H1 (cell line): ENCODE data around the gene SEC24C.

Source experiments
- CHD2 ChIP-seq: IDR thresholded peaks from 2 replicates; pipeline ENCODE4 v1.6.1; 2012; ENCODE audit warnings: low read length, improper control_type of control experiment
- RNF2 ChIP-seq: fragments of 200-900, 300-1000 bp; sonication (generic); IDR thresholded peaks from 2 replicates; pipeline ENCODE4 v1.7.1; 2016; ENCODE audit warnings: borderline replicate concordance, low read depth, mild to moderate bottlenecking, antibody characterized with exemption, low read length; ENCODE audit not compliant: poor library complexity, severe bottlenecking; ENCODE audit errors: missing control alignments
- TCF12 ChIP-seq: IDR thresholded peaks from 2 replicates; pipeline ENCODE4 v1.6.1; 2011; ENCODE audit warnings: low read depth, mild to moderate bottlenecking, low read length
- TEAD4 ChIP-seq: IDR thresholded peaks from 2 replicates; pipeline ENCODE4 v1.6.1; 2012; ENCODE audit warnings: low read depth, low read length, inconsistent platforms, mixed read lengths
- YY1 ChIP-seq: IDR thresholded peaks from 2 replicates; pipeline ENCODE4 v1.6.1; 2011; ENCODE audit warnings: low read depth, mild to moderate bottlenecking, low read length

DNA sequence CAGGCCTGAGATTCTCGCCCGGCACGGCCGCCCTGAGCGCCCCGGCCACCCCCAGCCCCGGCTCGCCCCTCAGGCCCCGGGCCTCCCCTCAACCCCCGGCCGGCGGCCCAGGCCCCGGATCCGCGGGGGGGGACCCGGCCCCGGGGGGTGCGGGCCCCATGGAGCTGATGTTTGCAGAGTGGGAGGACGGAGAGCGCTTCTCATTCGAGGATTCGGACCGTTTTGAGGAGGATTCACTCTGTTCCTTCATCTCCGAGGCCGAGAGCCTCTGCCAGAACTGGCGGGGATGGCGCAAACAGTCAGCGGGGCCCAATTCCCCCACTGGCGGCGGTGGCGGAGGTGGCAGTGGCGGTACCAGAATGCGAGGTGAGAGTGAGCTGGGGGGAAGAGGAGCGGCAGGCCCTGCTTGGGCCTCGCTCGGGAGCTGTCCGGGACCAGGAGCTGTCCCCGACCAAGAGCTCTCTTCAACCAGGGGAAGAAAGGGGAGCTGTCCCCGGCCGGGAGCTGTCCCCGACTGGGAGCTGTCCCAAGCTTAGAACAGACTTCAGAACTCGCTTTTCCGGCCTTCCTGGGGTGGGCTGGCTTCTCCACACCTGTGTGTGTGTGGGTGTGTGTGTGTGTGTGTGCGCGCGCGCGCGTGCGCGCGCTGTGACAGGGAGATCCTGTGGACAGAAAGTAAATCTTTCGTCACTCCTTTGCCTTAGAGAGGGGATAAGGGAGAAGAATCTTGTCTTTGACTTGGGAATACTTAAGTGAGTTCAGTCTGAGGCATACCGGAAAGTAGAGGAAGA, 41.7 kb downstream of the SEC24C start:
- TF ChIP-seq CHD2, result no peak
- TF ChIP-seq TCF12, result no peak
- TF ChIP-seq TEAD4, result no peak
- TF ChIP-seq RNF2, result no peak
- no peak for TF ChIP-seq YY1
